Measurements from ENCODE around the gene OR1D5. TPM values are rescaled to one million over a fixed set of nuclear protein-coding genes. Genes with fewer than 3 reads are reported as not detected.

Gene OR1D5
- total RNA-seq, 1 donor from 2014 or later = not detected

GRCh38 chr17:3043737-3044365 lies 19.6 kb downstream of the OR1D5 start:
- Histone ChIP-seq H3K27ac (ENCODE audit: low read depth, low read length) (no peak overlapping the region), H3K9ac (ENCODE audit: low read depth in 1 of 3, low read length in 3 of 3) (no peak overlapping the region), H3K4me1 (ENCODE audit: control insufficient read depth in 3 of 3, insufficient read depth in 3 of 3, low read length in 3 of 3) (peaks cover 0 to 5% (median 4%) of the 10 kb centered on the region in 3 donors), H3K36me3 (ENCODE audit: control insufficient read depth in 3 of 3, insufficient read depth in 3 of 3, low read length in 3 of 3) (no peaks in the 10 kb centered on the region), H3K4me3 (ENCODE audit: low read length in 3 of 3) (no peak overlapping the region), H3K9me3 (ENCODE audit: control insufficient read depth in 3 of 3, low read length in 3 of 3) (peaks cover 0 to 6% (median 3%) of the 10 kb centered on the region in 3 donors), H3K27me3 (ENCODE audit: control insufficient read depth in 3 of 3, insufficient read depth in 3 of 3, low read length in 3 of 3) (peaks cover 13 to 16% (median 15%) of the 10 kb centered on the region in 3 donors)

- H3K4me3 ChIP-seq (ENCODE audit: low read length in 3 of 3) = no peak overlapping the region
Observed at GRCh38 chr17:3040882-3041281, 22.5 kb downstream of the OR1D5 start.

GRCh38 chr17:3039736-3040135 lies 23.7 kb downstream of the OR1D5 start:
- peaks cover 0 to 6% (median 3%) of the 10 kb centered on the region in 3 donors for H3K9me3 ChIP-seq (ENCODE audit: control insufficient read depth in 3 of 3, low read length in 3 of 3)
- H3K4me1 ChIP-seq (ENCODE audit: control insufficient read depth in 3 of 3, insufficient read depth in 3 of 3, low read length in 3 of 3) = no peaks in the 10 kb centered on the region
- no peak overlapping the region for H3K27ac ChIP-seq (ENCODE audit: low read depth, low read length)
- no peak overlapping the region for H3K4me3 ChIP-seq (ENCODE audit: low read length in 3 of 3)
- peaks cover 17 to 35% (median 35%) of the 10 kb centered on the region in 3 donors for H3K27me3 ChIP-seq (ENCODE audit: control insufficient read depth in 3 of 3, insufficient read depth in 3 of 3, low read length in 3 of 3)
- H3K9ac ChIP-seq (ENCODE audit: low read depth in 1 of 3, low read length in 3 of 3) = no peak overlapping the region
- no peaks in the 10 kb centered on the region for H3K36me3 ChIP-seq (ENCODE audit: control insufficient read depth in 3 of 3, insufficient read depth in 3 of 3, low read length in 3 of 3)

More at GRCh38 chr17:3040882-3041281, 22.5 kb downstream of the OR1D5 start:
- Histone ChIP-seq H3K27ac (ENCODE audit: low read depth, low read length) (no peak overlapping the region), H3K4me1 (ENCODE audit: control insufficient read depth in 3 of 3, insufficient read depth in 3 of 3, low read length in 3 of 3) (no peaks in the 10 kb centered on the region), H3K27me3 (ENCODE audit: control insufficient read depth in 3 of 3, insufficient read depth in 3 of 3, low read length in 3 of 3) (peaks cover 16 to 31% (median 28%) of the 10 kb centered on the region in 3 donors), H3K36me3 (ENCODE audit: control insufficient read depth in 3 of 3, insufficient read depth in 3 of 3, low read length in 3 of 3) (no peaks in the 10 kb centered on the region), H3K9ac (ENCODE audit: low read depth in 1 of 3, low read length in 3 of 3) (no peak overlapping the region), H3K9me3 (ENCODE audit: control insufficient read depth in 3 of 3, low read length in 3 of 3) (peaks cover 0 to 6% (median 3%) of the 10 kb centered on the region in 3 donors)

GRCh38 chr17:3038941-3039340 lies 24.5 kb downstream of the OR1D5 start:
- Histone ChIP-seq H3K9me3 (ENCODE audit: control insufficient read depth in 3 of 3, low read length in 3 of 3) (peaks cover 0 to 4% (median 3%) of the 10 kb centered on the region in 3 donors), H3K27ac (ENCODE audit: low read depth, low read length) (no peak overlapping the region), H3K36me3 (ENCODE audit: control insufficient read depth in 3 of 3, insufficient read depth in 3 of 3, low read length in 3 of 3) (no peaks in the 10 kb centered on the region), H3K4me1 (ENCODE audit: control insufficient read depth in 3 of 3, insufficient read depth in 3 of 3, low read length in 3 of 3) (no peaks in the 10 kb centered on the region), H3K4me3 (ENCODE audit: low read length in 3 of 3) (no peak overlapping the region), H3K9ac (ENCODE audit: low read depth in 1 of 3, low read length in 3 of 3) (no peak overlapping the region), H3K27me3 (ENCODE audit: control insufficient read depth in 3 of 3, insufficient read depth in 3 of 3, low read length in 3 of 3) (peaks cover 17 to 35% (median 35%) of the 10 kb centered on the region in 3 donors)

- Histone ChIP-seq H3K9ac (ENCODE audit: low read depth in 1 of 3, low read length in 3 of 3) (no peak overlapping the region), H3K4me1 (ENCODE audit: control insufficient read depth in 3 of 3, insufficient read depth in 3 of 3, low read length in 3 of 3) (no peaks in the 10 kb centered on the region), H3K27me3 (ENCODE audit: control insufficient read depth in 3 of 3, insufficient read depth in 3 of 3, low read length in 3 of 3) (peaks cover 17 to 42% (median 35%) of the 10 kb centered on the region in 3 donors), H3K4me3 (ENCODE audit: low read length in 3 of 3) (no peak overlapping the region), H3K27ac (ENCODE audit: low read depth, low read length) (no peak overlapping the region), H3K9me3 (ENCODE audit: control insufficient read depth in 3 of 3, low read length in 3 of 3) (no peaks in the 10 kb centered on the region), H3K36me3 (ENCODE audit: control insufficient read depth in 3 of 3, insufficient read depth in 3 of 3, low read length in 3 of 3) (no peaks in the 10 kb centered on the region)
Observed at GRCh38 chr17:3037259-3037658, 26.1 kb downstream of the OR1D5 start.

GRCh38 chr17:3036800-3037199 lies 26.6 kb downstream of the OR1D5 start:
- Histone ChIP-seq H3K4me3 (ENCODE audit: low read length in 3 of 3) (no peak overlapping the region), H3K36me3 (ENCODE audit: control insufficient read depth in 3 of 3, insufficient read depth in 3 of 3, low read length in 3 of 3) (no peaks in the 10 kb centered on the region), H3K9ac (ENCODE audit: low read depth in 1 of 3, low read length in 3 of 3) (no peak overlapping the region), H3K27me3 (ENCODE audit: control insufficient read depth in 3 of 3, insufficient read depth in 3 of 3, low read length in 3 of 3) (peaks cover 13 to 42% (median 33%) of the 10 kb centered on the region in 3 donors), H3K9me3 (ENCODE audit: control insufficient read depth in 3 of 3, low read length in 3 of 3) (no peaks in the 10 kb centered on the region), H3K4me1 (ENCODE audit: control insufficient read depth in 3 of 3, insufficient read depth in 3 of 3, low read length in 3 of 3) (no peaks in the 10 kb centered on the region), H3K27ac (ENCODE audit: low read depth, low read length) (no peak overlapping the region)

- no peak overlapping the region for H3K4me3 ChIP-seq (ENCODE audit: low read length in 3 of 3)
- H3K4me1 ChIP-seq (ENCODE audit: control insufficient read depth in 3 of 3, insufficient read depth in 3 of 3, low read length in 3 of 3) = no peaks in the 10 kb centered on the region
- H3K9ac ChIP-seq (ENCODE audit: low read depth in 1 of 3, low read length in 3 of 3) = no peak overlapping the region
- no peaks in the 10 kb centered on the region for H3K36me3 ChIP-seq (ENCODE audit: control insufficient read depth in 3 of 3, insufficient read depth in 3 of 3, low read length in 3 of 3)
- no peak overlapping the region for H3K27ac ChIP-seq (ENCODE audit: low read depth, low read length)
- no peaks in the 10 kb centered on the region for H3K9me3 ChIP-seq (ENCODE audit: control insufficient read depth in 3 of 3, low read length in 3 of 3)
- H3K27me3 ChIP-seq (ENCODE audit: control insufficient read depth in 3 of 3, insufficient read depth in 3 of 3, low read length in 3 of 3) = peaks cover 9 to 37% (median 29%) of the 10 kb centered on the region in 3 donors
Observed at GRCh38 chr17:3035968-3036280, 27.5 kb downstream of the OR1D5 start.

GRCh38 chr17:3035256-3035967 lies 28.0 kb downstream of the OR1D5 start:
- Histone ChIP-seq H3K27ac (ENCODE audit: low read depth, low read length) (no peak overlapping the region), H3K27me3 (ENCODE audit: control insufficient read depth in 3 of 3, insufficient read depth in 3 of 3, low read length in 3 of 3) (peaks cover 9 to 36% (median 26%) of the 10 kb centered on the region in 3 donors), H3K36me3 (ENCODE audit: control insufficient read depth in 3 of 3, insufficient read depth in 3 of 3, low read length in 3 of 3) (no peaks in the 10 kb centered on the region), H3K4me1 (ENCODE audit: control insufficient read depth in 3 of 3, insufficient read depth in 3 of 3, low read length in 3 of 3) (no peaks in the 10 kb centered on the region), H3K4me3 (ENCODE audit: low read length in 3 of 3) (no peak overlapping the region), H3K9ac (ENCODE audit: low read depth in 1 of 3, low read length in 3 of 3) (no peak overlapping the region), H3K9me3 (ENCODE audit: control insufficient read depth in 3 of 3, low read length in 3 of 3) (no peaks in the 10 kb centered on the region)

GRCh38 chr17:3034578-3034920 lies 28.9 kb downstream of the OR1D5 start:
- H3K4me3 ChIP-seq (ENCODE audit: low read length in 3 of 3) = no peak overlapping the region
- H3K4me1 ChIP-seq (ENCODE audit: control insufficient read depth in 3 of 3, insufficient read depth in 3 of 3, low read length in 3 of 3) = no peaks in the 10 kb centered on the region
- H3K9ac ChIP-seq (ENCODE audit: low read depth in 1 of 3, low read length in 3 of 3) = no peak overlapping the region
- no peaks in the 10 kb centered on the region for H3K9me3 ChIP-seq (ENCODE audit: control insufficient read depth in 3 of 3, low read length in 3 of 3)
- no peaks in the 10 kb centered on the region for H3K36me3 ChIP-seq (ENCODE audit: control insufficient read depth in 3 of 3, insufficient read depth in 3 of 3, low read length in 3 of 3)
- peaks cover 4 to 32% (median 20%) of the 10 kb centered on the region in 3 donors for H3K27me3 ChIP-seq (ENCODE audit: control insufficient read depth in 3 of 3, insufficient read depth in 3 of 3, low read length in 3 of 3)
- H3K27ac ChIP-seq (ENCODE audit: low read depth, low read length) = no peak overlapping the region

GRCh38 chr17:3033741-3034577 lies 29.4 kb downstream of the OR1D5 start:
- Histone ChIP-seq H3K27ac (ENCODE audit: low read depth, low read length) (no peak overlapping the region), H3K27me3 (ENCODE audit: control insufficient read depth in 3 of 3, insufficient read depth in 3 of 3, low read length in 3 of 3) (peaks cover 4 to 29% (median 20%) of the 10 kb centered on the region in 3 donors)

More at GRCh38 chr17:3033741-3034577, 29.4 kb downstream of the OR1D5 start:
- Histone ChIP-seq H3K9ac (ENCODE audit: low read depth in 1 of 3, low read length in 3 of 3) (no peak overlapping the region), H3K9me3 (ENCODE audit: control insufficient read depth in 3 of 3, low read length in 3 of 3) (no peaks in the 10 kb centered on the region), H3K4me1 (ENCODE audit: control insufficient read depth in 3 of 3, insufficient read depth in 3 of 3, low read length in 3 of 3) (no peaks in the 10 kb centered on the region), H3K36me3 (ENCODE audit: control insufficient read depth in 3 of 3, insufficient read depth in 3 of 3, low read length in 3 of 3) (no peaks in the 10 kb centered on the region), H3K4me3 (ENCODE audit: low read length in 3 of 3) (no peak overlapping the region)
